Muscle of leg (tissue), 11 donors: ENCODE results near the gene THSD7A. TPM values are rescaled to one million over a fixed set of nuclear protein-coding genes. Genes with fewer than 3 reads are reported as not detected.

Experiments
- DNase-seq: peaks from one replicate; pipeline ENCODE4 v3.0.0; 2013
- H3K27ac ChIP-seq: one replicate; pipeline ENCODE4 v1.5.1; 2013; ENCODE audit warnings: mild to moderate bottlenecking, low read length, control low read depth
- H3K27me3 ChIP-seq: one replicate; pipeline ENCODE4 v1.6.1; 2013; ENCODE audit warnings: low read length; ENCODE audit not compliant: control insufficient read depth, insufficient read depth
- H3K36me3 ChIP-seq: one replicate; pipeline ENCODE4 v1.6.1; 2013; ENCODE audit warnings: low read length; ENCODE audit not compliant: control insufficient read depth, insufficient read depth
- H3K4me1 ChIP-seq: one replicate; pipeline ENCODE4 v1.6.1; 2013; ENCODE audit warnings: low read length; ENCODE audit not compliant: control insufficient read depth, insufficient read depth
- H3K4me3 ChIP-seq: one replicate; pipeline ENCODE4 v1.5.1; 2013; ENCODE audit warnings: low read length, control low read depth
- H3K9me3 ChIP-seq: replicated peaks from 2 replicates; pipeline ENCODE4 v1.6.1; 2013; ENCODE audit warnings: low read depth, low read length; ENCODE audit not compliant: control insufficient read depth
- WGBS: methylation state at CpG from one replicate; pipeline ENCODE4 v1.1.5; 2013; ENCODE audit warnings: missing lambda C conversion rate; ENCODE audit not compliant: insufficient coverage; 5-methylcytosine and 5-hydroxymethylcytosine counted together
- polyA plus RNA-seq, 8 donors: library from polyadenylated mRNA; unstranded; fragments of 120-200 nt; gene quantifications; one replicate each; pipeline versions ENCODE4 v1.2.1 to v1.2.3, GENCODE V29; 2013; ENCODE audit warnings: inconsistent platforms in 1 of 8, low replicate concordance in 1 of 8; ENCODE audit not compliant: insufficient read length in 8 of 8, insufficient read depth in 1 of 8
- total RNA-seq: library from RNA; stranded (reverse); fragments of 120-200 nt; gene quantifications from one replicate; pipeline ENCODE4 v1.2.4, GENCODE V29; 2013

Gene THSD7A
- total and polyA plus RNA-seq, 9 donors = 2.5 to 6.4 (median 3.6) TPM

DNA sequence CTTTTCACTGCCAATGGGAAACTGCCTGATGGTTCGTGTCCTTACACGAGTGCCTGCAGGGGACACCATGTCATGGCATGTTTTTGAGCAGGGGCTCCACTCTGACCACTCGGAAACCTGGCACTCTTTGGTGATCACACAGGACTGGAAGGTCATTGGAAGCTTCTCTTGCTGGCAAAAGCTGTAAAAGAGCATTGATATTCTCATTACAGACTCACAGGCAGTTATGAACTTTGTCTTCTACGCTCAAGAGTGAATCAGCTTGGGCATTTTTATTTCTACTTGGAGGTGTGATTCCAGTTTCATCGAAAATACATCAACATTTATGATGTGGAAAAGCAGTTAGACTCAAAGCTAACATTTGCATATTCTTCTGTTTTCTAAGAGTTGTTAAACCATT is 238.7 kb downstream of the THSD7A start:
- no peaks in the 10 kb centered on the region for H3K27me3 ChIP-seq
- H3K9me3 ChIP-seq = no peaks in the 10 kb centered on the region
- H3K36me3 ChIP-seq = no peaks in the 10 kb centered on the region
- WGBS = 87% methylated on average over 2 of the region's 5 CpGs
- H3K4me3 ChIP-seq = no peak overlapping the region
- no peak overlapping the region for H3K27ac ChIP-seq
- H3K4me1 ChIP-seq = no peaks in the 10 kb centered on the region
- DNase-seq = no peak

DNA sequence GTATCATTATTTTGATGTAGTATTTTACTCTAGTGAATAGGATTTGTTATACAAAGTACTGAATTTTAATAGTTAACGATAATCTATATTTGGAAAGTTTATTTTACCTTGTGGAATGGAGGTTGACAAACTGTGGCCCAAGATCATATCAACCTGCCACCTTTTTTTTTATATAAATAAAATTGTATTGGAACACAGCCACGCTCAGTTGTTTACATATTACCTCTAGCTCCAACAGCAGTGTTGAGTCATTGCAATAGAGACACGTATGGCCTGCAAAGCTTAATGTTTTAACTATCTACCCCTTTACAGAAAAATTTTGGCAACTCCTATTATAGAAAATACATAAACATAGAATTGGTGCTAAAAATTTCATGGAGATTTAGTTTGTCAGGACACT is 239.3 kb downstream of the THSD7A start:
- Histone ChIP-seq H3K27ac (no peak overlapping the region), H3K4me3 (no peak overlapping the region), H3K4me1 (no peaks in the 10 kb centered on the region), H3K36me3 (no peaks in the 10 kb centered on the region), H3K9me3 (no peaks in the 10 kb centered on the region), H3K27me3 (no peaks in the 10 kb centered on the region)
- no CpG with 5 or more reads among the region's 3 CpGs for WGBS
- no peak for DNase-seq

DNA sequence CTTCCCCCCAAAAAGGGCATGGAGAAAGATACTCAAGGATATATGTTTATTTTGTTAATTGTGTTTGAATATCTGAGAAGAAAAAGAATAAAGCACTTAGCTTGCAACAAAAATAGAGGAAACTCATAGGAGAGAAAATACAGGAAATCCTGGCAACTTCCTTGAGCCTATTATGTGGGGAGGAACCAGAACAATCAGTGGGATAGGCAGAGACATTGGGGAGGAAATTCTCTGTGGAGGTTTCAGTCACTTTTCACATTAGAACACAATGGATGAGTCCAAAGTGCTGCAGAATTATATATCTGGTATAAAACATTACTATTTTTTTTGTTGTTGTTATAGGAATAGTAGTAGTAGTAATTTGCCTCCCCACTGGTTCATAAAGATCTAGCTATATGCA is 240.1 kb downstream of the THSD7A start:
- Histone ChIP-seq H3K9me3 (no peaks in the 10 kb centered on the region), H3K27me3 (no peaks in the 10 kb centered on the region), H3K36me3 (no peaks in the 10 kb centered on the region), H3K4me3 (no peak overlapping the region), H3K27ac (no peak overlapping the region), H3K4me1 (no peaks in the 10 kb centered on the region)
- no peak for DNase-seq

DNA sequence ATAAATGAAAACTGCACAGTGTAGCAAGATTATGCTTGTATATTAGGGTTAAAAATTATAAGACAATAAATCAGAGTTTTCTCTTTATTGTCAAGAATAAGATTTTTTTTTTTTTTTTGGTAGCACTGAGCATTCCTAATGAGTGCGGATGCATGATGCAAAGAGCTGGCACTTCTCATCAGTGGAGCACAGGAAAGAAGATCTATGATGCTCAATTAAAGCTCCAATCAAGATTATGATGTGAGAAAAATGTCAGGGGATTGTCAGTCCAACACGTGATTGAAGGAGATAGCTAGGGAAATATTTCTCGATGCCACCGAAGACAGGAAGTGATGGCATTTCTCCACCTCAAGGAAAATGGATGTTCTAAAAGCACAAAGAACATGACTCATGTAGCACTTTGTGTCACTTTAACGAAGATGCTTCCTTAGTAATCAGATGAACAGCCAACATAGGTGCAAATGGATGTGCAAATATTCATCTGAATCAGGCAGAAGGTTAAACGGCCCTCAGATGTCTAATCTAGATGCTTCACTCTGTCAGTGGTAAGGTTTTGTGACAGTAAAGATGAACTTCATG is 240.9 kb downstream of the THSD7A start:
- 72% methylated on average over 2 of the region's 6 CpGs for WGBS

DNA sequence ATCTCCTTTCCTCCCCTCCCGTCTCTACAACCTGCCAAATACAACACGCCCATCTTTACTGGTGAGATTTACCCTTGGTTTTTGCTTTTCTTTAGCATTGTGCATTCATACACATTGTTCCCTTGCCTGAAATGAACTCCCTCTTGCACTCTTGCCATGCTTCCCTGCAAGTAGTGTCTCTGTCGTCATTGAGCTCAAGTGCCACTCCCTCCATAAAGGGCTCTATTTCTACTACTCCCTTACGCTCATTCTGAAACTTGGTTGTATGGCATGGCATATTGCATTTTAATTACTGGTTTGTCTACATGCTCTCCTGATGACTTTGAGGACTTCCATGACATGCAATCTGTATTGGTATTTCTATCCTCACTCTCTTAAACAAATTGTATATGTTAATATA is 242.7 kb downstream of the THSD7A start:
- Histone ChIP-seq H3K4me1 (no peaks in the 10 kb centered on the region), H3K36me3 (no peaks in the 10 kb centered on the region), H3K27ac (no peak overlapping the region), H3K27me3 (no peaks in the 10 kb centered on the region), H3K4me3 (no peak overlapping the region), H3K9me3 (no peaks in the 10 kb centered on the region)
- 82% methylated on average over 2 of the region's 4 CpGs for WGBS
- no peak for DNase-seq

More for the DNA sequence above, 240.9 kb downstream of the THSD7A start:
- Histone ChIP-seq H3K36me3 (no peaks in the 10 kb centered on the region), H3K27me3 (no peaks in the 10 kb centered on the region), H3K4me1 (no peaks in the 10 kb centered on the region), H3K9me3 (no peaks in the 10 kb centered on the region), H3K4me3 (no peak overlapping the region), H3K27ac (no peak overlapping the region)
- DNase-seq = no peak

DNA sequence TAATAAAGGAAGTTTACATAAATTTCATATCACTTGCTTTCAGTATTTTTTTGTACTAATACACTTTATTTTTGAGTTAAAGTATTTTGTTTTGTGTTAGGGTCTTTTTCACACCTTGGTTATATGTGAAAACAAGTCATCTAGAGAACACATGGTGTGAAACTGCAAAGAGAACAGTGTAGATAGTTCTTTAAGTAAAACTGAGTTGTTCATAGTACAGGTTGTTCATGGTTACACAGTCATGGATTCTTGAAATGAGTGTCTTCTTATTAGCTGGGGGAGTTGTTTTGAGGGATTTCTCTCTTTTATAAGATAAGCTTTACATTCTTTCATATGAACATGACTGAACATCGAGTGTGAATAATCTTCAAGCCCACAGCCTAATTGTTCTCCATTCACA is 244.2 kb downstream of the THSD7A start:
- no CpG with 5 or more reads among the region's 1 CpG for WGBS
- no peaks in the 10 kb centered on the region for H3K27me3 ChIP-seq
- no peak for DNase-seq
- no peak overlapping the region for H3K27ac ChIP-seq
- H3K9me3 ChIP-seq = no peaks in the 10 kb centered on the region
- H3K36me3 ChIP-seq = no peaks in the 10 kb centered on the region
- no peak overlapping the region for H3K4me3 ChIP-seq
- H3K4me1 ChIP-seq = no peaks in the 10 kb centered on the region

DNA sequence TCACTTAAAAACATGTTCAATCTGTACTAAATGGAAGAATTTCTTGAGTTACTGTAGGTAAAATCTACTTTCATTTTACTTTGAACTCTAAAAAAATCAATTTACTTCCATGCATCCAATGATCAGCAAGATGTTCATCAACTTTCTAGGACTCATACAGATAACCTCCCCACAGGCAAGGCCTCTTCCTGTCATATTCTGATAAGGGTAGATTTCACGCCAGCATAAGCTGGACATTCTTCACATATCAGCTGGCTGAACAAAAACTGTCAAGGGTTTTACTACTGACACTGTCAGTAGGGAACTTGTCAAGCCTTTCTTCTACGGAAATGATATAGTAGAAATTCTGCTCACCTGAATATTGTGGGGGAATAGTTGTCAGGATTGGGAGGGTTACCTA is 244.9 kb downstream of the THSD7A start:
- DNase-seq = no peak
- no peaks in the 10 kb centered on the region for H3K36me3 ChIP-seq
- no peaks in the 10 kb centered on the region for H3K4me1 ChIP-seq
- H3K9me3 ChIP-seq = no peaks in the 10 kb centered on the region
- no CpG with 5 or more reads among the region's 2 CpGs for WGBS
- no peak overlapping the region for H3K4me3 ChIP-seq
- no peaks in the 10 kb centered on the region for H3K27me3 ChIP-seq
- no peak overlapping the region for H3K27ac ChIP-seq

DNA sequence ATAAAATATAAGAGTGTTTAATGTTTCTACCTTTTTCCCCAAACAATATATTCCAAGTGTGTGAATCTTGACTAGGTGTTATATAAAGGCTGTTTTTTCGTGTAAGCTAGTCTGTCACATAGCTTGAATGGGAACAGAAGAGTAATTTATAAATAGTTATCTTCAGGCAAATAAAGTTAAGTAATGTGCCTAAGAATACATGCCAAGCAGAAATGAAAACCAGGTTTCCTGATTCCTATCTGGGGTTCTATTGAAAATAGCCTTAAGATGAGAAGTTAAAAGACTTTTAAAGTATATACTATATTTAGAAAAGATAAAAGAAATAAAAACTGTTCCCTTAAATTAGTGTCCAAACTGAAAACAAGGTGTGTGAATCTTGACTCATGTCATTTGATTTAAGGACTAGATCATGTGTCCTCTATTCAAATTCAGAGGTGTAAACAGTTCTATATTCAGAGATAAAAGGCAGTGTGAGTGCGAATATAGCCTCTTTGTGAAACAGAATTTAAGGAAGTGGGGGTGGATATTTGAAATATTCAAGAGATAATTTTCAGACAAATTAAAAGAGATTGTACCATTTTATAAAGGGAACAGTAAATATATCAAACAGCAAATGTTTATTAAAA is 247.5 kb downstream of the THSD7A start:
- Histone ChIP-seq H3K9me3 (no peaks in the 10 kb centered on the region), H3K4me3 (no peak overlapping the region), H3K4me1 (no peaks in the 10 kb centered on the region), H3K27ac (no peak overlapping the region), H3K36me3 (no peaks in the 10 kb centered on the region), H3K27me3 (no peaks in the 10 kb centered on the region)
- no CpG with 5 or more reads among the region's 2 CpGs for WGBS
- no peak for DNase-seq

DNA sequence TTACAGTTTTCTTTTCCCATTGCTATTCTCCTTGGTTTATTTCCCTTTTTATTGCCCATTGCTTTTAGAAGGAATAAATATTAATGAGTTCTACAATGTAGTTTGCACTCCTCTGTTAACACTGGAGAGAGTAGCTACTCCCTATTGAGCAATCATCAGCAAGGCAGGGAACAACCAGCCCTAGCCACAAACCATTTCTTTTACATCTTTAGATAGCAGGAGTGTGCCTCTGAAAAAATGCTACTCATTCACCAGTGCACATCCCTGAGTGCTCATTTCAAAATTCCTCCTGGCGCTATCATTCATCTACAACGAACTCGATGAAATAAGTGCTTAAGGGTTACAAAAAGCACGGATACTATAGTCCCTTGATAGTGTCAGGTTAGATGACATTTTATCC is 252.9 kb downstream of the THSD7A start:
- Histone ChIP-seq H3K27me3 (no peaks in the 10 kb centered on the region), H3K36me3 (no peaks in the 10 kb centered on the region), H3K27ac (no peak overlapping the region), H3K4me1 (no peaks in the 10 kb centered on the region), H3K4me3 (no peak overlapping the region), H3K9me3 (no peaks in the 10 kb centered on the region)
- no peak for DNase-seq
- no CpG with 5 or more reads among the region's 4 CpGs for WGBS

DNA sequence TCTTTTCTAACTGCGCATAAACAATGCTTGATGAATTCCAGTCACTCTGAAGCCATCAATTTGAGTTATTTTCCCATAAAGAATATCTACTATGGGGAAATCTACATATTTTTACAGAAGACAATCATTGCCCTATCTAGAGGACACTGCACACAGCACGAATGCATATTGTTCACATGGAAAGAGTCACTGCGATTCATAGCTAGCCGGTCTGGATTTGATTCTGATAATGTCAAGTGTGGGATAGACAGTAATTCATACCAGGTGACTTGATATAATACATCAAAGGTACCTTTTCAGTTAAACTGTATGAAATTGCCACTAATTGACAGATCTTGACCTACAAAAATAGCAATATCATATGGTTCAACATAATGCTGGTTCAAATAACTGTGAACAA is 255.7 kb downstream of the THSD7A start:
- Histone ChIP-seq H3K4me1 (no peaks in the 10 kb centered on the region), H3K4me3 (no peak overlapping the region), H3K27ac (no peak overlapping the region), H3K9me3 (no peaks in the 10 kb centered on the region), H3K27me3 (no peaks in the 10 kb centered on the region), H3K36me3 (no peaks in the 10 kb centered on the region)
- no peak for DNase-seq
- WGBS = no CpG with 5 or more reads among the region's 4 CpGs
